ENCODE data around the gene CFAP57. TPM values are rescaled to one million over a fixed set of nuclear protein-coding genes. Genes with fewer than 3 reads are reported as not detected.

The CFAP57 gene
- total and polyA plus RNA-seq, 2 of the 8 experiments (the other 6 are each of a cell fraction or from before 2014, with no cell fraction given) = 0.20 to 0.80 TPM

GRCh38 chr1:43194509-43194908 is 22.4 kb downstream of the CFAP57 start:
- no peaks in the 10 kb centered on the region for H3K23me2 ChIP-seq (ENCODE audit: low read depth, low read length)
- no peaks in the 10 kb centered on the region for H3K4me1 ChIP-seq (replicated peaks in 1 of 4; ENCODE audit: control insufficient read depth in 3 of 4, insufficient read depth in 4 of 4, low read length in 3 of 4)
- H4K5ac ChIP-seq (ENCODE audit: insufficient read length, low read depth, low read length) = no peak overlapping the region
- no peak overlapping the region for H3K9ac ChIP-seq (replicated peaks in 1 of 4; ENCODE audit: extremely low read depth in 1 of 4, low read depth in 3 of 4, low read length in 3 of 4)
- DNase-seq (ENCODE audit: low read depth in 1 of 2, low spot score in 2 of 2) = no peak
- no peaks in the 10 kb centered on the region for H3K9me3 ChIP-seq (ENCODE audit: insufficient read depth in 2 of 2, low read depth in 1 of 2, low read length in 1 of 2)
- no peak overlapping the region for H3K4ac ChIP-seq (replicated peaks; ENCODE audit: insufficient read length, low read depth, low read length)
- H3K4me2 ChIP-seq (ENCODE audit: insufficient read depth in 1 of 2, low read depth in 2 of 2, low read length in 2 of 2) = no peak overlapping the region
- H2BK20ac ChIP-seq (ENCODE audit: low read length) = no peak overlapping the region
- no peak overlapping the region for H4K8ac ChIP-seq (ENCODE audit: extremely low read depth, insufficient read depth, low read length)
- no peaks in the 10 kb centered on the region for H4K20me1 ChIP-seq (replicated peaks in 1 of 2; ENCODE audit: control insufficient read depth in 1 of 2, insufficient read depth in 2 of 2, low read length in 2 of 2)
- no peak overlapping the region for H2AFZ ChIP-seq (ENCODE audit: low read length)
- H3K56ac ChIP-seq (replicated peaks; ENCODE audit: insufficient read length, low read depth, low read length) = no peak overlapping the region
- H3K14ac ChIP-seq (ENCODE audit: insufficient read length) = no peak overlapping the region
- no peaks in the 10 kb centered on the region for H3K36me3 ChIP-seq (ENCODE audit: control insufficient read depth in 2 of 4, insufficient read depth in 4 of 4, low read length in 3 of 4)
- H2AK5ac ChIP-seq (ENCODE audit: low read depth, low read length) = no peak overlapping the region
- POLR2A ChIA-PET (ENCODE audit: partially characterized antibody) = no interaction called here
- no peak overlapping the region for H2BK15ac ChIP-seq (ENCODE audit: low read length)
- no peak overlapping the region for H3K23ac ChIP-seq (ENCODE audit: insufficient read length)
- FAIRE-seq = no peak
- no peaks in the 10 kb centered on the region for H3K79me1 ChIP-seq (ENCODE audit: low read depth, low read length)
- H4K91ac ChIP-seq (replicated peaks; ENCODE audit: insufficient read length, low read length) = no peak overlapping the region
- H3K18ac ChIP-seq (ENCODE audit: extremely low read depth, low read length) = no peak overlapping the region
- CTCF ChIA-PET (ENCODE audit: partially characterized antibody) = no interaction called here
- H2BK5ac ChIP-seq (ENCODE audit: low read depth, low read length) = no peak overlapping the region
- H3K4me3 ChIP-seq (ENCODE audit: extremely low read depth in 1 of 4, insufficient read depth in 2 of 4, low read depth in 3 of 4, low read length in 4 of 4) = no peak overlapping the region
- no peak overlapping the region for H3K27ac ChIP-seq (ENCODE audit: low read depth, low read length)
- H2BK12ac ChIP-seq (ENCODE audit: low read depth, low read length) = no peak overlapping the region
- H2BK120ac ChIP-seq (replicated peaks; ENCODE audit: low read depth, low read length) = no peak overlapping the region
- H3K79me2 ChIP-seq (ENCODE audit: control insufficient read depth in 1 of 2, insufficient read depth in 2 of 2, low read length in 2 of 2) = no peaks in the 10 kb centered on the region
- H3K27me3 ChIP-seq (replicated peaks in 1 of 4; ENCODE audit: control insufficient read depth in 3 of 4, extremely low read depth in 1 of 4, insufficient read depth in 3 of 4, low read length in 3 of 4) = no peaks in the 10 kb centered on the region; a peak in 1 of 7 replicates
- TF ChIP-seq RAD21 (IDR thresholded peaks at IDR 0.05 in 1 of 2, conservative IDR thresholded peaks at IDR 0.05 in 1 of 2; ENCODE audit: low read depth in 2 of 2, low read length in 2 of 2) (no peak), GABPA (IDR thresholded peaks at IDR 0.05; ENCODE audit: borderline replicate concordance, insufficient read depth, low read length) (no peak), CBX5 (IDR thresholded peaks at IDR 0.05; ENCODE audit: low read depth, low read length) (no peak), PHF8 (conservative IDR thresholded peaks at IDR 0.05; ENCODE audit: low read depth, low read length) (no peak), SIX5 (IDR thresholded peaks at IDR 0.05; ENCODE audit: low read depth, low read length) (no peak)

Measured in H1 (cell line).